ENCODE data around the gene SLC2A4RG.

The SLC2A4RG gene

GRCh38 chr20:63741676-63742380 is 2.3 kb downstream of the SLC2A4RG start:
- DNase-seq, result no peak

GRCh38 chr20:63742381-63743024 is 2.9 kb downstream of the SLC2A4RG start:
- DNase-seq, result no peak

GRCh38 chr20:63743210-63743970 is 3.8 kb downstream of the SLC2A4RG start:
- no peak for DNase-seq

- DNase-seq, result no peak
These were observed 4.6 kb downstream of the SLC2A4RG start for GRCh38 chr20:63744158-63744557.

GRCh38 chr20:63744574-63745423 is 5.2 kb downstream of the SLC2A4RG start:
- DNase-seq, result no peak

- no peak for DNase-seq
These were observed 5.8 kb downstream of the SLC2A4RG start for GRCh38 chr20:63745424-63745805.

GRCh38 chr20:63745961-63746731 is 6.6 kb downstream of the SLC2A4RG start:
- DNase-seq, result no peak

- DNase-seq, result no peak
These were observed 7.3 kb downstream of the SLC2A4RG start for GRCh38 chr20:63746751-63747315.

- DNase-seq, result no peak
These were observed 8.1 kb downstream of the SLC2A4RG start for GRCh38 chr20:63747622-63748069.

- no peak for DNase-seq
These were observed 8.7 kb downstream of the SLC2A4RG start for GRCh38 chr20:63748070-63748933.

- DNase-seq, result no peak
These were observed 9.3 kb downstream of the SLC2A4RG start for GRCh38 chr20:63748934-63749270.

GRCh38 chr20:63749597-63750508 is 10.3 kb downstream of the SLC2A4RG start:
- DNase-seq, result no peak

- peak; percentile 53 for DNase-seq
These were observed 11.4 kb downstream of the SLC2A4RG start for GRCh38 chr20:63750807-63751470.

GRCh38 chr20:63751471-63752271 is 12.1 kb downstream of the SLC2A4RG start:
- no peak for DNase-seq

GRCh38 chr20:63752411-63753101 is 13.0 kb downstream of the SLC2A4RG start:
- DNase-seq, result no peak

GRCh38 chr20:63753381-63753780 is 13.8 kb downstream of the SLC2A4RG start:
- no peak for DNase-seq

- DNase-seq, result no peak
These were observed 14.4 kb downstream of the SLC2A4RG start for GRCh38 chr20:63754008-63754407.

All from CD4-positive, alpha-beta T cell treated with Interferon gamma for 1 hour (primary cell).